Stomach smooth muscle (tissue), 2 donors: ENCODE measurements around the gene AHNAK.

ENCODE experiments used
- H3K27ac ChIP-seq: one replicate; pipeline ENCODE4 v1.7.0; 2013; ENCODE audit warnings: mild to moderate bottlenecking, low read length, inconsistent platforms
- H3K27me3 ChIP-seq, 2 donors: one replicate each; pipeline ENCODE4 v1.7.0; 2013; ENCODE audit warnings: low read length in 2 of 2; ENCODE audit not compliant: insufficient read depth in 2 of 2, control insufficient read depth in 1 of 2
- H3K36me3 ChIP-seq, 2 donors: one replicate each; pipeline ENCODE4 v1.7.0; 2013; ENCODE audit warnings: low read length in 2 of 2; ENCODE audit not compliant: control insufficient read depth in 2 of 2, insufficient read depth in 2 of 2
- H3K4me1 ChIP-seq: one replicate; pipeline ENCODE4 v1.7.0; 2013; ENCODE audit warnings: low read length; ENCODE audit not compliant: control insufficient read depth, insufficient read depth
- H3K4me3 ChIP-seq, 2 donors: one replicate each; pipeline ENCODE4 v1.7.0; 2013; ENCODE audit warnings: low read length in 2 of 2
- H3K9ac ChIP-seq, 2 donors: one replicate each; pipeline ENCODE4 v1.7.0; 2013; ENCODE audit warnings: low read length in 2 of 2, mild to moderate bottlenecking in 1 of 2
- H3K9me3 ChIP-seq, 2 donors: one replicate each; pipeline ENCODE4 v1.7.0; 2013; ENCODE audit warnings: low read length in 2 of 2; ENCODE audit not compliant: control insufficient read depth in 2 of 2
- donor health status: healthy.
- donor health status: Pancreatic carcinoma.

The AHNAK gene

GRCh38 chr11:62413060-62413696 lies 133.4 kb downstream of the AHNAK start:
- H3K9ac ChIP-seq, result no peak overlapping the region
- peaks cover 7% of the 10 kb centered on the region for H3K4me1 ChIP-seq
- no peak overlapping the region for H3K27ac ChIP-seq

DNA sequence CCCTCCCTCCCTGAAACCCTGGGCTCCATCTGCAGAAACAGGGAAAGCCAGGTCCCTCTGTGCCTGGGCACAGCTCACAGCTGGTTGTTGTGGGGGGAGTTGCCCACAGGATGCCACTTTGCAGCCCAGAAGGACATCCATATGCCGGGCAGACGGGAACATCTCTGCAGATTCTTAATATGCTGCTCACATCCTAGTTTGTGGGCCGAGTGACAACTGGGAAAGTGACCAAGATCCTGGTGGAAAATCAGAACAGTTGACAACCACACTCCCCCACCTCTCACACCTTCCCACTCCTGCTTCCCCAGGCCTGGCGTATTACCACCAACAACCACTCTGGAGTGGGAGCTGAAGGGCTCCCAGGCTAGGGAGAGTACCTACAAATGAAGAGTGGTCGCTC lies 135.1 kb downstream of the AHNAK start:
- H3K27ac ChIP-seq, result no peak overlapping the region
- H3K9me3 ChIP-seq, result no peaks in the 10 kb centered on the region
- H3K4me3 ChIP-seq, result no peak overlapping the region
- no peaks in the 10 kb centered on the region for H3K27me3 ChIP-seq
- H3K36me3 ChIP-seq, result no peaks in the 10 kb centered on the region
- H3K4me1 ChIP-seq, result peaks cover 3% of the 10 kb centered on the region
- H3K9ac ChIP-seq, result no peak overlapping the region

More at GRCh38 chr11:62413060-62413696, 133.4 kb downstream of the AHNAK start:
- no peaks in the 10 kb centered on the region for H3K36me3 ChIP-seq
- no peaks in the 10 kb centered on the region for H3K9me3 ChIP-seq
- no peak overlapping the region for H3K4me3 ChIP-seq
- H3K27me3 ChIP-seq, result no peaks in the 10 kb centered on the region

GRCh38 chr11:62410972-62411371 lies 135.6 kb downstream of the AHNAK start:
- Histone ChIP-seq H3K4me1 (peaks cover 3% of the 10 kb centered on the region), H3K27ac (no peak overlapping the region), H3K9ac (no peak overlapping the region), H3K27me3 (no peaks in the 10 kb centered on the region), H3K36me3 (no peaks in the 10 kb centered on the region), H3K4me3 (no peak overlapping the region), H3K9me3 (no peaks in the 10 kb centered on the region)

DNA sequence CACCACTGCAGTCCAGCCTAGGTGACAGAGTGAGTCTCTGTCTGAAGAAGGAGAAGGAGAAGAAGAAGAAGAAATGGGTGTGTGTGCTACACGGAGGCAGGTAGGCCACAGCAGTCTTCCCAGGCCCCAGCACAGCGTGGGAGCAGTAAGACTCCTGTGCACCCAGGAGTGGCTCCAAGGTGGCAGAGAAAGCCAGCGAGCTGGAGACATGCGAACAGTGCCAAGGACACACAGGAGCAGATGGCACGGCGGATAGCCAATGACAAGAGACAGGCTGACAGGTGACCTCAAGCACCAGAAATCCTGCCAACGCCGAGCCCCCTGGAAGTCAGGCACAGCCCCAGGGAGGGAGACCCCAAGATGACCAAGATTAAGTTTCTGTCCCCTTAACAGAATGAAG lies 136.8 kb downstream of the AHNAK start:
- Histone ChIP-seq H3K9me3 (no peaks in the 10 kb centered on the region), H3K4me1 (peaks cover 3% of the 10 kb centered on the region), H3K27me3 (no peaks in the 10 kb centered on the region), H3K36me3 (no peaks in the 10 kb centered on the region), H3K9ac (no peak overlapping the region), H3K4me3 (no peak overlapping the region), H3K27ac (no peak overlapping the region)

DNA sequence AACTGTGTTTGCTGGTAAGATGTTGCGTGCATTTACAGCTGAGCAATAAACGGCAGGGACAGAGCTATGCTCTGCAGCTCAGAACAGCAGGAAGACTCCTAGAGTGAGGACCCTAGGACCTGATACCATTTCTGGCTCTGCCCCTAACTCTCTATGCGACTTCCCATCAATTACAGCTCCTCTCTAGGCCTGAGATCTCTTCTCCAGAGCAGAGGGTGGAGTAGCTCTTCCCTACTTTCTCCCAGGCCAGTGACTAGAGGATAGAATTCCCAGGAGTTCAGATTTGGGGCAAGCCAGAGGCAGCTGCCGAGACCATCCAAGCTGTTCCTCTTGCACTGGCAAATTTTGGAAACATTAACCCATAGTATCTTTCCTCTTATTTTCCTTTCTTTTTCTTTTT lies 140.6 kb downstream of the AHNAK start:
- Histone ChIP-seq H3K4me1 (peaks cover 20% of the 10 kb centered on the region), H3K27ac (no peak overlapping the region), H3K9me3 (no peaks in the 10 kb centered on the region), H3K9ac (no peak overlapping the region), H3K36me3 (no peaks in the 10 kb centered on the region), H3K4me3 (no peak overlapping the region), H3K27me3 (no peaks in the 10 kb centered on the region)

DNA sequence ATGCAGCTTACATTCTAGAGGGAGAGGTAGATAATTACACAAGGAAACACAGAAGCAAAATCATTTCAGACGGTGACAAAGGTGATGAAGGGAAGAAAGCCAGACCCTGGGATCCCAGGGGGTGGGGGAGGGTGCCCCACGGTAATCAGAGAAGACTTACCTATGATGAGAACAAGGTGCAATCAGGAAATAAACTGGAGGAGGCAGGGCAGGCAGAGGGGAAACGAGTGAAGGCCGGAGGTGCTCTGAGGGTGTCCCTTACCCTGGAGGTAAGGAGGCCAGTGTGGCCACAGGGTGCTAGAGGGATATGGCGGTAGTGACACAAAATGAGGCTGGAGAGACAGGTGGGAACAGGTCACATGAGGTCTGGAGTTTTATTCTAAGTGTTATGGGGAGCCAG lies 141.7 kb downstream of the AHNAK start:
- Histone ChIP-seq H3K9me3 (no peaks in the 10 kb centered on the region), H3K9ac (no peak overlapping the region), H3K27ac (no peak overlapping the region), H3K4me1 (peaks cover 32% of the 10 kb centered on the region), H3K4me3 (no peak overlapping the region), H3K27me3 (no peaks in the 10 kb centered on the region), H3K36me3 (no peaks in the 10 kb centered on the region)

GRCh38 chr11:62404435-62404834 lies 142.2 kb downstream of the AHNAK start:
- no peaks in the 10 kb centered on the region for H3K36me3 ChIP-seq

GRCh38 chr11:62402960-62403730 lies 143.5 kb downstream of the AHNAK start:
- Histone ChIP-seq H3K4me1 (peaks cover 49% of the 10 kb centered on the region), H3K9ac (no peak overlapping the region), H3K27me3 (no peaks in the 10 kb centered on the region), H3K9me3 (no peaks in the 10 kb centered on the region), H3K36me3 (no peaks in the 10 kb centered on the region), H3K27ac (peak overlapping the region; percentile 95), H3K4me3 (no peak overlapping the region)

More at GRCh38 chr11:62404435-62404834, 142.2 kb downstream of the AHNAK start:
- Histone ChIP-seq H3K4me3 (no peak overlapping the region), H3K9me3 (no peaks in the 10 kb centered on the region), H3K9ac (no peak overlapping the region), H3K27me3 (no peaks in the 10 kb centered on the region), H3K4me1 (peaks cover 36% of the 10 kb centered on the region), H3K27ac (no peak overlapping the region)

- Histone ChIP-seq H3K4me3 (peak overlapping the region in 1 of 2 donors; percentile 8), H3K27ac (peak overlapping the region; percentile 95), H3K4me1 (peaks cover 55% of the 10 kb centered on the region), H3K9ac (no peak overlapping the region), H3K36me3 (no peaks in the 10 kb centered on the region), H3K9me3 (no peaks in the 10 kb centered on the region), H3K27me3 (no peaks in the 10 kb centered on the region)
Measured at GRCh38 chr11:62402226-62402959, 144.2 kb downstream of the AHNAK start.

- peak overlapping the region; percentile 95 for H3K27ac ChIP-seq
- H3K4me1 ChIP-seq, result peaks cover 56% of the 10 kb centered on the region
- no peaks in the 10 kb centered on the region for H3K27me3 ChIP-seq
- H3K9me3 ChIP-seq, result no peaks in the 10 kb centered on the region
- no peaks in the 10 kb centered on the region for H3K36me3 ChIP-seq
- H3K4me3 ChIP-seq, result peak overlapping the region in 1 of 2 donors; percentile 40
- H3K9ac ChIP-seq, result no peak overlapping the region
Measured at GRCh38 chr11:62401811-62402210, 144.8 kb downstream of the AHNAK start.
